Measurements from ENCODE around the gene CCDC148.

Gene CCDC148

DNA sequence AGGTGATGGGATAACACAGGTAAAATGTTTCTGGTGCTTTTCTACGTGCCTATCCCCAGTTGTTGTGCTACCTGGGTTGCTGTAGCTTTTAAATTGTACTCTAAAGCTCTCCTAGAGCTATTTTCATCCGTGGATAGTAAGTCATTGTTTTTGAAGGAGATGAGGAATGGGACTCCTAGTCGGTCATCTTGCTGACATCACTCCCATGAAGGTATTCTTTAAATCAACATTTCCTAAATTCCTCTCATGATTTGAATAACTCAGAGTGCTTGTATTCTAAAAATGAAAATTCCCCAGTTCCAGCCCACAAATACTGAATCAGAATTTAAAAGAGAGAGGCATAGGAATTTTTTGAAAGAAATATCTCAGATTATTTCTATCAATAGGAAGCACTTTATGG lies 44.3 kb downstream of the CCDC148 start:
- Histone ChIP-seq H3K4me3 (ENCODE audit: low read depth, low read length) (no peak overlapping the region), H3K27me3 (no peaks in the 10 kb centered on the region), H3K9me3 (no peaks in the 10 kb centered on the region), H3K36me3 (no peaks in the 10 kb centered on the region), H3K4me1 (no peaks in the 10 kb centered on the region)
- DNase-seq: no peak
- TF ChIP-seq CTCF (IDR thresholded peaks at IDR 0.05; ENCODE audit: low read depth, low read length): no peak

DNA sequence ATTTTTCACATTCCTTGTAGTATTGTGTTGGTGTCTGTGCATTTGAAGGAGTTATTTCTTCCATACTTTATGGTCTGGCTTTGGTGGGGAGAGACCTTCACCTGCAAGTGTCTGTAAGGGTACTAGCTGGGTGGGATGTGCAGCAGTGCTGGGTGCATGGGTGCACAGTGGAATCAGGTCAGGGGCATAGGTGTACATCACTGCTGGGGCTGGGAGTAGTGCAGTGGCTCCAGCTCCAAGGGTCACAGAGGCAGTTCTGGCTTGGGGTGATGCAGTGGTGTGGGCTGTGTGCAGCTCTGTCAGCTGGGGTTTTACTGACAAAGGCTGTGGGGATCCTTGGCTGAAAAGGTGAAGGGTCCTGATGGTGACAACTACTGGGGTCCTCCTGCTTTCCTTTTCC lies 44.8 kb downstream of the CCDC148 start:
- H3K9me3 ChIP-seq: no peaks in the 10 kb centered on the region
- no peak for DNase-seq
- no peaks in the 10 kb centered on the region for H3K4me1 ChIP-seq
- no peaks in the 10 kb centered on the region for H3K27me3 ChIP-seq
- no peak for TF ChIP-seq CTCF (IDR thresholded peaks at IDR 0.05; ENCODE audit: low read depth, low read length)
- H3K4me3 ChIP-seq (ENCODE audit: low read depth, low read length): no peak overlapping the region
- no peaks in the 10 kb centered on the region for H3K36me3 ChIP-seq

DNA sequence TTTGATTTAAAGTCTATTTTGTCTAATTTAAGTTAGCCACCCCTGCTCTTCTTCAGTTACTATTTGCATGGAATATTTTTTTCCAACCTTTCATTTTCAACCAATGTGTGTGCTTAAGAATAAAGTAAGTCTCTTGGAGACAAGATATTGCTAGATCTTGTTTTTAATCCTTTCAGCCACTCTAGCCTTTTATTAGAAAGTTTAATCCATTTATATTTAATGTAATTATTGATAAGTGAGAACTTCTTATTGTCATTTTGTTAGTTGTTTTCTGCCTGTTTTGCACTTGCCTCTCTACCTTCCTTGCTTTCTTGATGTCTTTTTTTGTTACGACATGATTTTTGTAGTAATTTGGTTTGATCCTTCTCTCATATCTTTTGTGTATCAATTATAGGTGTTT lies 46.4 kb downstream of the CCDC148 start:
- H3K4me3 ChIP-seq (ENCODE audit: low read depth, low read length): no peak overlapping the region
- TF ChIP-seq CTCF (IDR thresholded peaks at IDR 0.05; ENCODE audit: low read depth, low read length): no peak
- H3K9me3 ChIP-seq: no peaks in the 10 kb centered on the region
- DNase-seq: no peak
- H3K4me1 ChIP-seq: no peaks in the 10 kb centered on the region
- no peaks in the 10 kb centered on the region for H3K27me3 ChIP-seq
- no peaks in the 10 kb centered on the region for H3K36me3 ChIP-seq

DNA sequence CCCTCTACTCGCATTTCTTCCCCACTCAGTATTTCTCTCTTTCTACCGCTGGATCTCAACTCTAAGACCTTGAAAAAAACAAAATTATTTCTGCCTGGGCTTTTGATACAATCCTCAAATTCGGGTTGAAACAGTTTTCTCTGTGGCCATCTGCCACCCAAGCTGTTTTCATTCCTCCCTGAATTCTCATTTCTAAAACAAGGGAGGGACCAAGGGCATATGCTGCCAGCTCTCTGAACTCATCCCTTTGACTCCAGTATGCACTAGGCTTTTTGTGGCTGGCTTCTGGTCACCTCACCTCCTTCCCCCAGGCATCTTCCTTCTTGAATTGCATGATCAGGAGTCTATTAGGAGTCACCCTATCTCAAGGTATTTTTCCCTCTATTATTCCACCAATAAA lies 49.5 kb downstream of the CCDC148 start:
- no peak for TF ChIP-seq CTCF (IDR thresholded peaks at IDR 0.05; ENCODE audit: low read depth, low read length)
- no peaks in the 10 kb centered on the region for H3K9me3 ChIP-seq
- no peak for DNase-seq

DNA sequence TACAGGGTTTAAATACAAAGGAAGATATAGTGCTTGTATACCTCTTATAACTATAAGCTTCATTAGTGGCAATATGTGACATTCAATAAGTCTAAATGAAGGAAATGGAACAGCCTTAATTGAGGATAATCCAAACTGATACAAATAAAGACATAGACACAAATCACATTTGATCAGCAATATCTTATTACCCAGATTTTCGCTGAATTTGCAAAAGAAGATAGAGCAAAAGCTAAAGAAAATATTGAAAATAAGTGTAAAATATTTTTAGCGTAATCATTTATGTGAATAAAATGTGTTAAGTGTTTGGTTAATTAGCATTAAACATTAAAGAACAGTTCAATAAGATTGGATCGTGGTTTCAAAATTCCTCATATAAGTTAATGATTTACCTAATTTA lies 51.2 kb downstream of the CCDC148 start:
- Histone ChIP-seq H3K36me3 (no peaks in the 10 kb centered on the region), H3K9me3 (no peaks in the 10 kb centered on the region), H3K4me3 (ENCODE audit: low read depth, low read length) (no peak overlapping the region), H3K4me1 (no peaks in the 10 kb centered on the region), H3K27me3 (no peaks in the 10 kb centered on the region)
- DNase-seq: no peak
- TF ChIP-seq CTCF (IDR thresholded peaks at IDR 0.05; ENCODE audit: low read depth, low read length): no peak

More for the DNA sequence above, 49.5 kb downstream of the CCDC148 start:
- Histone ChIP-seq H3K4me1 (no peaks in the 10 kb centered on the region), H3K4me3 (ENCODE audit: low read depth, low read length) (no peak overlapping the region), H3K27me3 (no peaks in the 10 kb centered on the region), H3K36me3 (no peaks in the 10 kb centered on the region)

GRCh38 chr2:158403237-158403636 lies 53.3 kb downstream of the CCDC148 start:
- Histone ChIP-seq H3K36me3 (no peaks in the 10 kb centered on the region), H3K4me1 (no peaks in the 10 kb centered on the region), H3K4me3 (ENCODE audit: low read depth, low read length) (no peak overlapping the region), H3K9me3 (no peaks in the 10 kb centered on the region), H3K27me3 (no peaks in the 10 kb centered on the region)
- DNase-seq: no peak
- no peak for TF ChIP-seq CTCF (IDR thresholded peaks at IDR 0.05; ENCODE audit: low read depth, low read length)

Data from BE2C (cell line).